Activated B cell treated with CpG ODN at 0.5 μM for 24 hours (primary cell): ENCODE results near the gene KIFBP. TPM values are rescaled to one million over a fixed set of nuclear protein-coding genes. Genes with fewer than 3 reads are reported as not detected.
A peak's percentile ranks its signal among the peaks of the same experiment; 100 is the strongest.

Experiments
- ATAC-seq: fragments of 200-7000 bp; cut with Tn5 transposase; one replicate; pipeline ENCODE4 v1.10.0; 2021; ENCODE audit warnings: low read depth, mild to moderate bottlenecking, moderate library complexity
- CTCF ChIA-PET: fragments of 350-600 bp; sonication (Branson Sonifier 250); formaldehyde crosslinking; loops from one replicate; lab custom pipeline; 2021; ENCODE audit warnings: antibody characterized with exemption; lab: Charles Lee
- POLR2A ChIA-PET: fragments of 350-600 bp; sonication (Branson Sonifier 250); formaldehyde crosslinking; loops from one replicate; lab custom pipeline; 2021; ENCODE audit warnings: antibody characterized with exemption; lab: Charles Lee
- DNase-seq: peaks from one replicate; pipeline ENCODE4 v3.0.0; 2022
- H3K27ac Mint-ChIP-seq: one replicate; pipeline ENCODE4 v1.8.0; 2020; ENCODE audit warnings: mixed read lengths
- H3K27me3 Mint-ChIP-seq: one replicate; pipeline ENCODE4 v1.8.0; 2021; ENCODE audit warnings: mixed read lengths
- H3K36me3 Mint-ChIP-seq: one replicate; pipeline ENCODE4 v1.8.0; 2021; ENCODE audit warnings: low read depth, mixed read lengths
- H3K4me1 Mint-ChIP-seq: one replicate; pipeline ENCODE4 v1.8.0; 2021; ENCODE audit warnings: mixed read lengths
- H3K4me3 Mint-ChIP-seq: one replicate; pipeline ENCODE4 v1.8.0; 2020; ENCODE audit warnings: mild to moderate bottlenecking, mixed read lengths
- H3K9me3 Mint-ChIP-seq: one replicate; pipeline ENCODE4 v1.8.0; 2020; ENCODE audit warnings: mixed read lengths
- intact Hi-C: fragments of 100-400 bp; cut with micrococcal nuclease; formaldehyde crosslinking; loops from one replicate; pipeline ENCODE4 v1.15.1; 2024
- total RNA-seq: library from RNA; stranded (reverse); gene quantifications from 2 replicates; pipeline ENCODE4 v1.2.3, GENCODE V29; 2022
- TF ChIP-seq, protein P1 (sequence below): fragments of 200-600 bp; IDR thresholded peaks from one replicate; pipeline ENCODE4 v1.8.0; 2022; ENCODE audit warnings: antibody characterized with exemption, mild to moderate bottlenecking

KIFBP gene
- total RNA-seq, 1 donor from 2014 or later: 7.7 TPM

DNA sequence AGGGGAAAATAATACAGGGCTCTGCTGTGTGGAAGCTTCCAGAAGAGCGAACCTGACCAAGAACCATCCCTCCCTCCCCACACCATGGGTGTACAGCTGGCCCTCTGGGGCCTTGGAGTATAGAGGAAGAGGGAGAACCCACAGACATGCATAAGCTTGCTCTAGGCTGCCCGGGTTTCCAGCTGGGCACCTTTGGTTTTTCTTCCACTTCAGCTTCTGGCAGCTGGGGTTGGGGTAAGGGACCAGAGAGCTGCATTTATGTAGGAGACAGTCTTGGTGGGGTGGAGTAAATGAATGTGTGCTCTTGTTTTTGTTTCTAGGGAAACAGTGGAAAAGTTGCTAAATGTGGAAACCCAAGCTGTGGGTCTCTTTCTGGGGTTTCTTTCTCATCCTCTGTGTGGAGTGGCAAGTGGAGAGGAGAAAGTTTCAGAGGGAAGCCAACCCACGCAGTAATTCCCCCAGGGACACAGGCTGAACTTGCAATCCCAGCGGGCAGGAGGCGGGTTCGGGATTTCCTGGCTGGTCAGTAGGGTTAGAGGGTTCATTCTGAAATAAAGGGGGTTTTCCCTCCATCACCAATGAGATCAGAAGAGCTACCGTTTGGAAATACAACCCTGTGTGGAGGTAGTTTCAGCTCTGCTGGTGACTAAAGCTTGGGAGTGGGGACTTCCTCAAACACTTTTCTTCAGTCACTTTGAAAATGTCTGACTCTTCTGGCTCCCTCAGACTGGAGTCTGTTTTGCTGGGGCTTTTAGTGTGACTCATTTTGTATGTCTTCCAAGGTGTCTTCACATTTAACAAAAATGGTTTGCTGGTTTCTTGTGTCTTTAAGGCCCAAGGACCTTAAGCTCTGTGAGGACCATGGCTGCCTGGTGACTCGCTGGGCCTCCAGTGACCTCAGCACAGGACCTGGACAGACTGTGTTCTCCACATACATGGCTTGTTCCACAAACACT is 77.1 kb downstream of the KIFBP start:
- DNase-seq (peak; percentile 29), ATAC-seq (peak; percentile 73)
- Mint-ChIP-seq H3K36me3 (no peaks in the 10 kb centered on the region), H3K4me1 (peaks cover 35% of the 10 kb centered on the region), H3K9me3 (no peaks in the 10 kb centered on the region), H3K27me3 (no peaks in the 10 kb centered on the region), H3K4me3 (peak overlapping the region; percentile 35), H3K27ac (peak overlapping the region; percentile 78)
- CTCF ChIA-PET: interaction anchor here (1.0 to 1.4 kb wide), 3 partner anchors 22 to 27 kb away, joined by 3 to 5 read pairs (median 4); partner anchors contain the start of gene SRGN
- intact Hi-C loops: loop anchor here (1.0 kb wide), 1 partner anchor 22 kb away; no protein-coding TSS in a partner anchor
- POLR2A ChIA-PET: interaction anchor here (0.9 to 2.8 kb wide), 6 partner anchors 12 to 57 kb away, joined by 3 to 37 read pairs (median 4); partner anchors contain the start of gene SRGN
- TF ChIP-seq, protein P1, sequence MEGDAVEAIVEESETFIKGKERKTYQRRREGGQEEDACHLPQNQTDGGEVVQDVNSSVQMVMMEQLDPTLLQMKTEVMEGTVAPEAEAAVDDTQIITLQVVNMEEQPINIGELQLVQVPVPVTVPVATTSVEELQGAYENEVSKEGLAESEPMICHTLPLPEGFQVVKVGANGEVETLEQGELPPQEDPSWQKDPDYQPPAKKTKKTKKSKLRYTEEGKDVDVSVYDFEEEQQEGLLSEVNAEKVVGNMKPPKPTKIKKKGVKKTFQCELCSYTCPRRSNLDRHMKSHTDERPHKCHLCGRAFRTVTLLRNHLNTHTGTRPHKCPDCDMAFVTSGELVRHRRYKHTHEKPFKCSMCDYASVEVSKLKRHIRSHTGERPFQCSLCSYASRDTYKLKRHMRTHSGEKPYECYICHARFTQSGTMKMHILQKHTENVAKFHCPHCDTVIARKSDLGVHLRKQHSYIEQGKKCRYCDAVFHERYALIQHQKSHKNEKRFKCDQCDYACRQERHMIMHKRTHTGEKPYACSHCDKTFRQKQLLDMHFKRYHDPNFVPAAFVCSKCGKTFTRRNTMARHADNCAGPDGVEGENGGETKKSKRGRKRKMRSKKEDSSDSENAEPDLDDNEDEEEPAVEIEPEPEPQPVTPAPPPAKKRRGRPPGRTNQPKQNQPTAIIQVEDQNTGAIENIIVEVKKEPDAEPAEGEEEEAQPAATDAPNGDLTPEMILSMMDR: no peak

Other genes with a start within 250 kb of the KIFBP start
- gene STOX1, start 161.3 kb upstream of the KIFBP start, total RNA-seq: 0.10 and 0.16 TPM in 2 replicates
- 36.3 and 41.7 TPM in 2 replicates for gene DDX50, start 87.5 kb upstream of the KIFBP start, total RNA-seq
- gene DDX21, start 32.6 kb upstream of the KIFBP start, total RNA-seq: 111 and 112 TPM in 2 replicates
- 91.4 and 95.5 TPM in 2 replicates for gene SRGN, start 99.3 kb downstream of the KIFBP start, total RNA-seq
- gene VPS26A, start 135.4 kb downstream of the KIFBP start, total RNA-seq: 25.9 and 29.5 TPM in 2 replicates
- gene SUPV3L1, start 191.4 kb downstream of the KIFBP start, total RNA-seq: 38.7 and 49.1 TPM in 2 replicates
- gene HKDC1, start 231.5 kb downstream of the KIFBP start, total RNA-seq: not detected in 2 replicates